NCI-H524 treated with DMSO at 0.1 percent for 48 hours (cell line): ENCODE measurements around the gene SHTN1.

Experiments
- DNase-seq: peaks from one replicate; lab custom pipeline; 2025; lab: John Stamatoyannopoulos, UW

The SHTN1 gene

GRCh38 chr10:116917481-116917880 is 87.5 kb downstream of the SHTN1 start:
- DNase-seq: no peak

GRCh38 chr10:116915340-116915739 is 89.6 kb downstream of the SHTN1 start:
- no peak for DNase-seq

GRCh38 chr10:116913695-116914094 is 91.3 kb downstream of the SHTN1 start:
- no peak for DNase-seq

GRCh38 chr10:116912162-116912561 is 92.8 kb downstream of the SHTN1 start:
- DNase-seq: no peak

GRCh38 chr10:116910910-116911309 is 94.1 kb downstream of the SHTN1 start:
- DNase-seq: no peak

GRCh38 chr10:116909307-116909706 is 95.7 kb downstream of the SHTN1 start:
- no peak for DNase-seq

- DNase-seq: no peak
These were observed 97.6 kb downstream of the SHTN1 start for GRCh38 chr10:116907245-116907987.

DNA sequence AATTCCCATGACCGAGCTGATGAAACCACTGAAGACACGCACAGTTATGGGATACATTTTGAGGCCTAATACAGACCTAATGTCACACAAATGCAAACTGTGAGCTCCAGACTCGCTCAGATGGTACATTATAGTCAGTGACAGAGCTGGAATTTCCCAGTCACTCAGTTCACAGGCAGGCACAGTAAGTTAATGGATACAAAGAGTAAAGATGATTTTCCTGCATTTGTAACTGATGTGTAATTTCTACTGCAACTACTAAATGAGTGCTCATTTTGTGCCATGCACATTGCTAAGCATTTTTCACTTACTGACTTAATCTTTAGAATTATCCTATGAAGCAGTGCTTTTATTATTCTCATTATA is 99.2 kb downstream of the SHTN1 start:
- DNase-seq: no peak

GRCh38 chr10:116899626-116900025 is 105.4 kb downstream of the SHTN1 start:
- DNase-seq: no peak

DNA sequence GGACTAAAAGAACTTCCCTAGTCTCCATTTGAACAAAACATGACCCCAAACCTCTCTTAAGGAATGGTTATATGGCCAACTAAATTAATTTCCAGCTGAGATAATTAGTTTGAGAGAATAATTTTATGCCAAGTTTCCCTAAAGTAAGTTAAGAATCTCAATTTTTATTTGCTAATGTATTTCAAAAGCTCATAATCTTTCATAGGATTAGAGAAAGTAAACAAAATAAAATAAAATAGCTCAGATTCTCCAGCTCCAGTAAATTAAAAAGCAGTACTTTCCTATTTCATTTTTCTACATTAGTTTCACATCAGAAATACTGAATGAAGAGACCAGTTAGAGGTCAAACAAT is 111.3 kb downstream of the SHTN1 start:
- DNase-seq: no peak

DNA sequence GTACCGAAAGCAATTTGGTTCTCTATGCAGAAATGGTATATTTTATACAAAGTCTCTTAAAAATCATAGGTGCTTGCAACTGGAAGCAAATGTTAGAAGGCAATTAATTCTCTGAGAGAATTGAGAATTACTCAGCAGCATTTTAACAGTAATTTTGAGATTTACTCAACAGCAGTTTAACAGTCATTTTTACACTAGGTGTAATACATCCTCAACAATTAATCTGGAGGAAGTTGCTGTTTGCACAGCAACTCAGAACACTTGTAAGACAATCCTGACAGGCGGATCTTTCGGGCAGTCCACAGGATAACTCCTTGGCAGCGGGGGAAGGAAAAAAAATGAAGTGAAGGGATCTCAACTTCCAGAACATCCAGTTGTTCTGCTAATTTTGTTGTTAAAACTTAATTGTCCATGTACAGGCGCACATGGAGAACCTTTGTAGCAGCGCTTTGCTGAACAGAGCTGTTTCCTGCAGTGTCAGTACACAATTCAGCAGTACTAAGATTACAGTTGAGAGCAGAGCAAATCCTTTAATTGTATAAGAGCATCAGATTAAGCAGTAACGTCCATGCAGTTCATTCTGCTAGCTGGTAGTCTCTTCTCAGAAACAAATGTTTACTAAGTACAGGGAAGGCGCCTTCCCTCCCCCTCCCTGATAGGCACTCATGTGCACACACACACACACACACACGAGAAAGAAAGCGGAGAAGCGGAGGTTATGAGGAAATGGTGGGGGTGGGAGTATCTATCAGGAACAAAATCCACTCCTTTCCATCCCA is 111.9 kb downstream of the SHTN1 start:
- DNase-seq: peak; percentile 2

GRCh38 chr10:116891208-116891607 is 113.8 kb downstream of the SHTN1 start:
- no peak for DNase-seq

GRCh38 chr10:116889066-116889465 is 115.9 kb downstream of the SHTN1 start:
- DNase-seq: no peak

DNA sequence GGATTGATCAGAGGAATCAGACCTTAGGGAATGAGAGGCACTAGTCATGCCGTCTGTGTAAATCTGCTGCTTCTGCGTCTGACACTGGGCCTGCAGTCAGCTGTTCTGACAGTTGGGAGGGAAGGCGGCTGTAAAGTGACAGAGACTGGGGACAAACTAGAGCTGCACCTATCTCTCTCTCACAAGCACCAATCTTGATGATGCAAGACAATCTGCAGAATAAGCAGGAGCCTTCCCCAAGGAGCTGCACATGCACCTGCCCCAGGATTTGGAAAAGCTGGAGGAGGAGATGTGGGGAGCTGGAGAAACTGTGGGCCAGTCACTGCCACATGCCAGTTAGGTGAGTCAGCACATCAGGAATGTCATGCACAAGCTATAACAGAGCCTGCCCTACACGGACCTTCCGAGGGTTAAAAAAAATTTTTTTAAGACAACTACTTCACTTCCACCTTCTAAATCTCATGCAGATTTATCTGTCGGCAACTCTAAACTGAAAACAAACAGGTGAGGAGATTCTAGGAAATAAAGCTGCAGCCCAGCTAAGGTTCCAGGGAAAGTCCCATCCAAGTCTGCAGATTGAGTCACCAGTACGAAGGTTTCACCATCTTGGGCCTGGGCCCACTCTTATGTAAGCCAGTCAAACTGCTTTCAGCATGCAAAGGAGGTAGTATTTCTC is 116.5 kb downstream of the SHTN1 start:
- DNase-seq: no peak

DNA sequence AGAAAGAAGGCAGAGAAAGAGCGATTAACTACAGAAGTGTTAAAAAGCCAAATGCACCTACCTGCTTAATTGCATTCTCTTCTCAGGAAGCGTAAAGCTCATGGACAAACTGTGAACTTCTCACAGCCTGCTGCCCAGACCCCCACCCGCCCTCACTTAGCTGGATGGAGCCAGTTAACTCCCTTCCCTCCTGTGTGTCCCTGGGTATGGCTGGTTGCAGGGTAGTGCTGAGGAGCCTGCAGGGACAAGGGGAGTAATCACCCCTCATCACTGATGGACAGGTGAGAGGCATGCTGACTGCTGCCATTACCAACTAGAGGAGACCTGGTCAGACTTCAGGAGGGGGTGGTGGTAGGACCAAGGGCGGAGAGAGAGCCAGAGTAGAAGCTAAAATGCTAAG is 118.2 kb downstream of the SHTN1 start:
- no peak for DNase-seq

DNA sequence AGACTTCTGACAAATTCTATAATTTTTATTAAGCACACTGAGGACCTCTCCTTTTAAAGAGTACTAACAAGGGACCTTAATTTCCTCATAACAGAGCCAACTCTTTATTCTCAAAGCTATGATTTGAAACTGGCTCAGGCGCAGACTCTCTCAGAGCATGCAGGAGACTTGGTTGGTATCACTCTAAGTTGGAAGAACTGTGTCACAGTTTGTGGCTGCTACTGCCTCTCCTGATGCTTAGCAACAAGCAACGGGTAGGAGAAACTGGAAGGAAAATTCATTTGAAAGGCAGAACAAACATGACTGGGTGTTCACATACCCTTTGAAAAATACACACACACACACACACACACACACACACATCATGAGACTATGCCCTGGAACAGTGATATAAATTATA is 122.3 kb downstream of the SHTN1 start:
- DNase-seq: no peak

DNA sequence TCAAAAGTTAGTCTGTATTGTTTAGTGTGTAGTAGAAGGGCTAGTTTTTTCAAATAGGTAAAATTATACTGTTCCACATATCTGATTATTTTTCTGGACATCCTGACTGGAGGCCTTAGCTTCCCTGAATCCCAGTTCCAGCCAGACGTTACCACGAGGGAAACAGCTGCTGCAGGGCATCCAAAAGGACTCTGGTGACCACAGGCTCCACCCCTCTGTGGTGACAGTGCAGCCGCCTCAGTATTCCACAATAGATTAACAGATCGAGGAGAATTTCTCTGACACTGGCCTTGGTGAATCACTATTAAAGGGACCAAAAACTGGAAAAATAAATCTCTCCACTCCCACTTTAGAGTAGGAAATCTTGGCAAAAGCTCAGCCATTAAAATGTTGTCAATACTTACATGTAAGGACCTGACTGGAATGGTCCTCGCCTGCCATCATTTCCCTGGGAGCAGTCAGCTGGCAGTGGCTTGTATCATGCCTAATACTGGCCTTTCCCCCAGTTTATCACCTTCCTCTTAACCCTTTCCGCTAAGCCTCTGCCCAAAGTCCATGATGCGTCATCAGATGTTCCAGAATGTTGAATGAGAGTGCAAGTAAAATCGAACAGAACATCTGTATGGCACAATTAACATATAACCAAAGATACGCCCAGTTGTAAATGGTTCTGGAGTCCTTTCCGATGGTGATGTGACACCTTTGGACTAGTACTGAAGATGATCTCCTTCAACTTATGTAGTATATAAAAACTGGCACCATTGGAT is 124.1 kb downstream of the SHTN1 start:
- no peak for DNase-seq

DNA sequence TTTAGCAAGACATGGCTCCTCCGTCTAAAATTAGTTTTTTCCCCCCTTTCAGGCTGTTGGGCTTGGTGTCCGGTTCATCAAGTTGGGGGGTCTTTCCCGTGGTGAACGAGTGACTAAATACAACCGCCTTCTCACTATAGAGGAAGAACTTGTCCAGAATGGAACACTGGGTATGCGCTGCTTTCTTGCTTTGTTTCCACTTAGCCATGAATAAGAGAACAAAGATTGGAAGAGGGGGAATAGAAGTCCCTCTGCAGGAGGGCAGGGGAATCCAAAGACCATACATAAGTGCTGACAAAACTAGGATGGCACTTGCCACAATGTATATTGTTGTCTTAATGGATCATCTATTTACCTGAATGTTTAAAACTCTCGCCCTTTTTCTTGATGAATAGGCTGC is 125.2 kb downstream of the SHTN1 start:
- DNase-seq: no peak

- no peak for DNase-seq
These were observed 126.9 kb downstream of the SHTN1 start for GRCh38 chr10:116878123-116878522.

DNA sequence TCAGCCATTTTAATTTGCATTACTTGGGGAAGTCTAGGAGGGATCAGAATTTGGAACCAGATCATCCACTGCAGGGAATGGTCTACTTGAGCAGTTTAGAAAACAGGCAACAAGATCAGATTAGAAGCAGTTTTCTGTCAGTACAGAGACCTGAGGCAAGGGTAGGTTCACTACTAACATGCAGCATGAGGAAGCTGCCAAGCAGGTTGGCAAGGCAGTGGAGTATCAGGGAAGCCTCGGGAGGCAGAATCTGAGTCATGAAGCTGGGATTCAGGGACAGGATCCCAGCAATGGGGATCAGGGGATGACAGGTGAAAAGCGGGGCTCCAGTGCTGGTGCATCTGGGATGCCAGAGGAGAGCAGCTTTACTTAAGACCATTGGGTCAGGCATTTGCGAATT is 127.6 kb downstream of the SHTN1 start:
- no peak for DNase-seq

DNA sequence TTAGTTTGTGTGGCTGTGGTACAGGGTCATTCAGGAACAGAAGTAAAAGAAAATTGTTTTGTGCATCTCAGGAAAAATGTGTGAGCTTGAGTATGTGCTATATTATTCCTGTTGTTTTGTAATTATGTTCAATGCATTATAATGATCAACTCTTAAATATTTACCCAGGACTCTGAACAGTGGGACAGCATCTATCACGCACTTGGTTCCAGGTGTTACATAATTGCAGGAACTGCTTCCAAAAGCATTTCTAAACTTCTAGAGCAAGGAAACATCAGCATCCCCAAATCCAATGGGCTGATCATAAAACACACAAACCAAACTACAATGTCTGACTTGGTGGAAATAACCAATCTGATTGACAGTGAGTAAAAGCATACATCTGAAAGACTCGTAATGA is 129.1 kb downstream of the SHTN1 start:
- no peak for DNase-seq

DNA sequence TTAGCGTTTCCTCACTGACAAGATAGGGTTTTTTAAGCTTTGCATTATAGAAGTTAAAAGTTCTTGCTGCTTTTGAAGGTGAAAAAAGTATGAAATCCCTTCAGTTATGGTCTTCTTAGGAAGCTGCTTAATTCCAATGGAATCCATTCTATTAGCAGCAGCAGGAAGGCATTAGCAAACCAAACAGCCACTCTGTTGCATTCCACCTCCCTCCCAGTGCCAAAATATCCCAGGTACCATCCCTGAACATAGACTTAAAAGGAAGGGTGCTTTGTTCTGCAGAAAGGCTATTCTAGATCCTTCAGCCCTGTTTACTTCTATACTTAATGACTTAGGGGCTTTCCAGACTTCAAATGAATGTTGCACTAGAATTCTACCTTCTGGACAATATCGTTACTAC is 131.9 kb downstream of the SHTN1 start:
- no peak for DNase-seq
